ENCODE measurements around the gene ZDHHC11.
"Not testable (repeated sequence)": the region's sequence is repeated elsewhere in the genome, so short reads cannot be mapped to it uniquely, and the experiment has no call there.

Gene ZDHHC11

DNA sequence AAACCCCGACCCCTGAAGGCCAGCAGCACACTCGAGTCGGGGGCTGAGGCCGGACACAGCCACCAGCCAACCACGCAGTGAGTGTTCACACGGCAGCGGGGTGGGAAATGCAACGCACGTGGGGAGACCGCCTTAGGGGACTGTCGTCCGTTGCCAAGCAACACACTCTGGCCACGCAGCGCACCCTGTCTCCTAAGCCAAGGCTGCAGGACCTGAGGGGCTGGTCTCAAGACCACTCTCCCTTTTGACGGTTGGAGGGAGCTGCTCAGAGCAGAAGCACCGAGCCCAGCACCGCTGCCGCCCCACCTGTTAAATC, 34.3 kb upstream of the ZDHHC11 start:
- H3K4me3 ChIP-seq (ENCODE audit: low read depth, low read length) = no peak overlapping the region
- no peak for TF ChIP-seq CTCF (IDR thresholded peaks at IDR 0.05; ENCODE audit: insufficient read depth, low read depth, low read length, missing control alignments)
- no peak for DNase-seq (ENCODE audit: low read depth)

GRCh38 chr5:884345-885126, 33.8 kb upstream of the ZDHHC11 start:
- H3K4me3 ChIP-seq (ENCODE audit: low read depth, low read length) = no peak overlapping the region
- TF ChIP-seq CTCF (IDR thresholded peaks at IDR 0.05; ENCODE audit: insufficient read depth, low read depth, low read length, missing control alignments) = no peak
- DNase-seq (ENCODE audit: low read depth) = no peak

DNA sequence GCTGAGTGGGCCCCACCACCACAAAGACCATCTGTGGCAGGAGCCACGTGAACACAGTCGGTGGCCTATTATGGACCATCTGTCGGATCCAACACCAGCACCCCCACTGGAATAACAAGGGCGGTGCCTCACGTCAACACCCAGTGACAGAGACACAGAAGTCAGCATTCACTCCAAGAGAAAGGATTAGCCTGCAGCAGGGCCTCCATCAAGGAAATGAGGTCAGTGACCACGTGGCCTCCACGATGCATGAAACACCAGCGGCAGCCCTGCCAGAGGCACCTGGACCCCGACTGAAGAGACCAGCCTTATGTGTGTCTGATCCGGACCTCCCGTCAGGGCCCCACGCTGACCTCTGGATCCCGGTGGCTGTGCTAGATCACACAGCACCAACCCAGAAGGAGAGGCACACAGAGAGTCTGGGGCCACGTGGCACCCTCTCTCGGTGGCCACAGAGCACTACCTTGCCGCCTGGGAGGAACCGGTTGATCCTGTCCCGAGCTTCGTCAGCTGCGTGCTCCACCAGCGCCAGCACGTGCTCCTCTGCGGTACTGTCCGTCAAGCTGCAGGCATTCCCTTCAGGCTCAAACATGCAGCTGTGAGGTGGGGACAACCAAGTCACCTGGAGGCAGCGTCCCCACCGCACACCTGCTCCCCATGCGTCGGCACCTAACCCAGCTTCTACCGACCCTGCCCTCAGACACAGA, 32.8 kb upstream of the ZDHHC11 start:
- no peak overlapping the region for H3K4me3 ChIP-seq (ENCODE audit: low read depth, low read length)
- no peak for TF ChIP-seq CTCF (IDR thresholded peaks at IDR 0.05; ENCODE audit: insufficient read depth, low read depth, low read length, missing control alignments)
- DNase-seq (ENCODE audit: low read depth) = no peak

DNA sequence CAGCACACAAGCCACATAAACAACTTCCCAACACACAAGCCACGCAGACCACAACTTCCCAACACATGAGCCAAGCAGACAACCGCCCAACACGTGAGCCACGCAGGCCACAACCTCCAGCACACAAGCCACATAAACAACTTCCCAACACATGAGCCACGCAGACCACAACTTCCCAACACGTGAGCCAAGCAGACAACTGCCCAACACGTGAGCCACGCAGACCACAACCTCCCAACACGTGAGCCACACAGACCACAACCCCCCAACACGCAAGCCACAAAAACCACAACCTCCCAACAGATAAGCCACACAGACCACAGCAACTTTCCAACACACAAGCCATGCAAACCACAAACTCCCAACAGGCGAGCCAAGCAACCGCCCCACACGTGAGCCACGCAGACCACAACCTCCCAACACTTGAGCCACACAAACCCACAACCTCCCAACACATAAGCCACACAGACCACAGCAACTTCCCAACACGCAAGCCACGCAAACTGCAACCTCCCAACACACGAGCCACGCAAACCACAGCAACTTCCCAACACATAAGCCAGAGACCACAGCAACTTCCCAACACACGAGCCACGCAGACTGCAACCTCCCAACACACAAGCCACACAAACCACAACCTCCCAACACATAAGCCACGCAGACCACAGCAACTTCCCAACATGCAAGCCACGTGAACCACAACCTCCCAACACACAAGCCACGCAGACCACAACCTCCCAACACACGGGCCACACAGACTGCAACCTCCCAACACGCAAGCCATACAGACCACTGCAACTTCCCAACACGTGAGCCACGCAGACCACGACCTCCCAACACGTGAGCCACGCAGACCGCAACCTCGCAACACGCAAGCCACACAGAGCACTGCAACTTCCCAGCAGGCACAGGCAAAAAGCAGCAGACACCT, 31.7 kb upstream of the ZDHHC11 start:
- TF ChIP-seq CTCF (IDR thresholded peaks at IDR 0.05; ENCODE audit: insufficient read depth, low read depth, low read length, missing control alignments) = no peak
- H3K4me3 ChIP-seq (ENCODE audit: low read depth, low read length) = no peak overlapping the region
- DNase-seq (ENCODE audit: low read depth) = no peak

DNA sequence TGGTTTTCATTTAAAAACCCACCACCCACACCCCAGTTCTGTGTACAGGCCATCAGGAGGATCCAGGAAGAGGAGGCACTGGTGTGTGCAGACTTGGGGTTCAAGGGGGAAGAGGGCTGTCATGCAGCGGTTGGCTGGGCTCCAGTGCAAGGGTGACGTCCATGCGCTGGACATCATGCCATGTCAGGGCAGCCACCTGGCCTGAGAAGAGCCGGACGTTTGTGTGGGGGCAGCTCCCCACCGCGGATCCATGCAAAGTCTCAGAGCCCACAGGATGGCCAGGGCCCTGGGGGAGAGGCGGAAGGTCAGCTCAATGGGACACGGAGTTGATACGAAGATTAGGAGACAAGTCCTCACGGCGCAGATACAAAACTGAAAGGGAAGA, 30.8 kb upstream of the ZDHHC11 start:
- no peak overlapping the region for H3K4me3 ChIP-seq (ENCODE audit: low read depth, low read length)
- no peak for DNase-seq (ENCODE audit: low read depth)
- TF ChIP-seq CTCF (IDR thresholded peaks at IDR 0.05; ENCODE audit: insufficient read depth, low read depth, low read length, missing control alignments) = no peak

- no peak for DNase-seq (ENCODE audit: low read depth)
- no peak overlapping the region for H3K4me3 ChIP-seq (ENCODE audit: low read depth, low read length)
- TF ChIP-seq CTCF (IDR thresholded peaks at IDR 0.05; ENCODE audit: insufficient read depth, low read depth, low read length, missing control alignments) = no peak
Measured at GRCh38 chr5:880816-881550, 30.2 kb upstream of the ZDHHC11 start.

DNA sequence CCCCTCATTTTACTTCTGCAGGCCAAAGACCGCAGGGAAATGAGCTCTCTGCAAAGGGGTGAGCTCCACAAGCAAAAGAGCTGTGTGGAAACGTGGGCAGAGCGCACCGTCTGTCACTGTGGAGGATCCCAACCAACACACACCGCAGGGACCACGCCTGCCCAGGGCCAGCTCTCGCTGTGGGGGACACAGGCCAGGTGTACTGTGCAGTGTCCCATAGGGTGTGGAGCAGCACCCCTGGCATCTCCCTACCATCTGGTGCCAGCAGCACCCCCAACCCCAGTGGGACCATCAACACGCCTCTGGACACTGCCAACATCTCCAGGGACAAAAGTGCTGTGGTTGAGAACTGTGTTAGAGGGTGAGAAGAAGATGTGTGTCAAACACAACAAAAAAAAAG, 27.9 kb upstream of the ZDHHC11 start:
- H3K4me3 ChIP-seq (ENCODE audit: low read depth, low read length); DNase-seq (ENCODE audit: low read depth): not testable (repeated sequence)
